ENCODE measurements around the gene PSMB8.

The PSMB8 gene

DNA sequence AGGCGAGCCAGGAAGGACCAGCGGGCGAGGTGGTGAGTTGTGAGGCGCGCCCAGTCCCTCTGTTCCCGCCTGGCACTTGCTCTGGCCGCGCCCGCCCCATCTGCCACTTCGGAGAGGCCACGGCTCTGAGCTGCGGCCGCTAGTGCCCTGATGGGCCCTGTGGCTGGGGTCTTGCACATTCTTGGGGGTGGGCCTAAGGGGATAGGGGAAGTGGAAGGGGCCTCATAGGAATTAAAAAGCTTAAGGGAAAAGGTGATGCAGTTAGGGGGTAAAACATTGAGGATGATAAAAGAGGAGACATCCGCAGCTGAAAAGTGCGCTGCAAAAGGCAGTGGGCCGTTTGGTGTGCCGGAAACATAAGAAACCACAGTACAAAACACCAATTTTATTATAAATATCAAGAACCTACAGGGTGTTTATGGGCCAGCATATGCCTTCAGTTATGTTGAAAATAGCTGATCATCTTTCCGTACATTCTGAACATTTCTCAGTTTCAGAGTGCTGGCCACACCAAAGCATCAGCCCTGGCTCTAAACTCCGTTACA, 1.1 kb upstream of the PSMB8 start:
- peak overlapping the region; percentile 69 to 92 for H3K4me3 ChIP-seq (replicated peaks in 1 of 2; ENCODE audit: low read depth in 2 of 2, low read length in 2 of 2)
- TF ChIP-seq, protein P1, sequence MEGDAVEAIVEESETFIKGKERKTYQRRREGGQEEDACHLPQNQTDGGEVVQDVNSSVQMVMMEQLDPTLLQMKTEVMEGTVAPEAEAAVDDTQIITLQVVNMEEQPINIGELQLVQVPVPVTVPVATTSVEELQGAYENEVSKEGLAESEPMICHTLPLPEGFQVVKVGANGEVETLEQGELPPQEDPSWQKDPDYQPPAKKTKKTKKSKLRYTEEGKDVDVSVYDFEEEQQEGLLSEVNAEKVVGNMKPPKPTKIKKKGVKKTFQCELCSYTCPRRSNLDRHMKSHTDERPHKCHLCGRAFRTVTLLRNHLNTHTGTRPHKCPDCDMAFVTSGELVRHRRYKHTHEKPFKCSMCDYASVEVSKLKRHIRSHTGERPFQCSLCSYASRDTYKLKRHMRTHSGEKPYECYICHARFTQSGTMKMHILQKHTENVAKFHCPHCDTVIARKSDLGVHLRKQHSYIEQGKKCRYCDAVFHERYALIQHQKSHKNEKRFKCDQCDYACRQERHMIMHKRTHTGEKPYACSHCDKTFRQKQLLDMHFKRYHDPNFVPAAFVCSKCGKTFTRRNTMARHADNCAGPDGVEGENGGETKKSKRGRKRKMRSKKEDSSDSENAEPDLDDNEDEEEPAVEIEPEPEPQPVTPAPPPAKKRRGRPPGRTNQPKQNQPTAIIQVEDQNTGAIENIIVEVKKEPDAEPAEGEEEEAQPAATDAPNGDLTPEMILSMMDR (IDR thresholded peaks at IDR 0.05; ENCODE audit: low read depth, low read length), result no peak
- no peak for DNase-seq (ENCODE audit: low read depth in 2 of 2)

DNA sequence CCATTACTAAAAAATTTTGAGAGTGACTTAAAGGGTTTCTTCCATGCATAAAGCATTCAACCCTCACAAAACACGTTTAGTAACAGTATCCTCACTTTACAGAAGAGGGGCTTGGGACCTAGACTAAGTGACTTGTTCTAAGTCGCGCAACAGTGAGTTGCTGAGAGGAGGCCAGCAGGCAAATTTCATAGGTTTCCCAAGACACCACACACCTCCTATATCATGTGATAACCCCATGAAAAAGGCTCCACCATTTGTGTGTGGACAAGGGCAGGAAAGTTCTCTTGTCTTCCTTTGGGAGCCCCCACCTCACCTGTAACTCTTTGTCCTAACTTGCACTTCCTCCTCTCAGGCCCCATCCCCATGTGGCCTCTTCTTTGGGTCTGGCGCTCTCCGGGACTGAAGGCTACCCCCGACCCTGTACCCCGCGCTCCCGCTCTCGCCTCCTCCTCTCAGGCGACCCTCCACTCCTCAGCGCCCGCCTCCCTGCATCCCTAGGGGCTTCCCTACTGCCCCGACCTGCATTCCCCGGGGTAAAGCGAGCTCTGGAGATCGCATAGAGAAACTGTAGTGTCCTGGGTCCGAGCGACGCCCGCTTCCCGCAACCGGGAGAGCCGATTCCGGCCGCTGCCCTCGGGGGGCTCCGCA, 392 bp downstream of the PSMB8 start:
- DNase-seq (ENCODE audit: low read depth in 2 of 2), result peak in 1 of 2 donors; percentile 15
- TF ChIP-seq, protein P1 (IDR thresholded peaks at IDR 0.05; ENCODE audit: low read depth, low read length), result no peak
- H3K4me3 ChIP-seq (replicated peaks in 1 of 2; ENCODE audit: low read depth in 2 of 2, low read length in 2 of 2), result peak overlapping the region; percentile 69 to 92

DNA sequence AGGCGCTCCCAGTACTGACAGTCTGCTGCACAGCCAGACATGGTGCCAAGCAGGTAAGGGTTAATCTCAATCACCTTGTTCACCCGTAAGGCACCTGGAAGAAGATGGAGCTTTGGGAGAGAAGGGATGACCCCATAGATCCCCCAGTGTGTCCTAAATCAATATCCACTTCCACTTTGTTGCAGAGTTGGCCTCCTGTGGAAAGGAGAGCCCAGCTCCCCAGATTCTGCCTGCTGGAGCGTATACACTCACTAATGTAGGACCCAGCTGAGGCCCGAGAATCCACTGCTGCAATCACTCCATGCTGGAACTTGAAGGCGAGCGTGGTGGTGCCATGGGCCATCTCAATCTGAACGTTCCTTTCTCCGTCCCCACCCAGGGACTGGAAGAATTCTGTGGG, 1.2 kb downstream of the PSMB8 start:
- DNase-seq (ENCODE audit: low read depth in 2 of 2), result no peak
- no peak overlapping the region for H3K4me3 ChIP-seq (replicated peaks in 1 of 2; ENCODE audit: low read depth in 2 of 2, low read length in 2 of 2)
- TF ChIP-seq, protein P1 (IDR thresholded peaks at IDR 0.05; ENCODE audit: low read depth, low read length), result no peak

DNA sequence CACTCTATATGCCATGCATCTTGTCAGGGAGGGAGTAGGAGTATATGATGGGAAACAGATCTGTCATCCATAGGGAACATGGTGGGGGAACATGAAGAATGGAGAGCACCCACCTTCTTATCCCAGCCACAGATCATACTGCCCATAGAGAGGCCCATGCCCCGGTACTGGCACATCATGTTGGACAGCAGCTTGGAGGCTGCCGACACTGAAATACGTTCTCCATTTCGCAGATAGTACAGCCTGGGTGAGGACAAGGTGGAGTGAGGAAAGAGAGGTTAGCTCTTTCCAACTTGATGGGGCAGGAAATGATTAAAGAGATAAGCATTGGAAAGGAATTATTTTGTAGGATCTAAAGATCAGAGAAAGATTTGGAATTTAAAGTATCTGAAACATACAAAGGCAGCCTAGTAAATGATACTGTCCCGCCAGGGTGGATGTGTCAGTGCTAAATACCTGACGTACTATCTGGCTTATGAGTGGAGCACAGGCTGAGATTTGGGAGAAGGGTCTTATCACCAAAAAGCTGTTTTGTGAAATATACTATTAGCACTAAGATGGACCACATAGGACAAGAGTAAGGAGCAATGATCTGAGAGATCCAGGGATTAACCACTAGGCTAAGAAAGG, 1.7 kb downstream of the PSMB8 start:
- TF ChIP-seq, protein P1 (IDR thresholded peaks at IDR 0.05; ENCODE audit: low read depth, low read length), result no peak
- H3K4me3 ChIP-seq (replicated peaks in 1 of 2; ENCODE audit: low read depth in 2 of 2, low read length in 2 of 2), result no peak overlapping the region

DNA sequence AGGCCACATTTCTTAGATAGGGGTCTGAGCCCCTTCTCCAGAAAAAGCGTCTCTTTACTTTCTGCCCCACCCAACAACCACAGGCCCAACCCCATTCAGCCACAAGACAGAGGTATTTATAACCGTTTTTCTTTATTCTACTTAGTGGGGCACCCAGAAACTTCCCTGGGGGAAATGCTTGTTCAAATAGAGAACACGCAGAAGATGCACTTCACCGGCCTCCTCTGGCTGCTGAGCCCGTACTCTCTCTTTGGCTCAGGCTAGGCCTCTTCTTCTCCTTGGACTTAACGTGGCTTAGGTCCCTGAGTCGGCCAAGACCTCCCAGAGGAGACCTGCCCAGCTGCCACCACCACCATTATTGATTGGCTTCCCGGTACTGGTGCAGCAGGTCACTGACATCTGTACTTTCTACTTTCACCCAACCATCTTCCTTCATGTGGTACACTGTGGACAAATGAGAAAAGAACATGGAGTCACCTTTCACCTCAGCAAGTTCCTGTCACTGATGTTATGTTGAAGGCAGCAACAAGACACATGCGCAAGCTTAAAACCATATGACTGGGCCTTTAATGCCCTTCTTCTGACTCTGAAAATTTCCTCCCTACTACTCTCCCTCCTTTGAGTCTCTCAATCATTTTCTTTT, 3.1 kb downstream of the PSMB8 start:
- no peak for DNase-seq (ENCODE audit: low read depth in 2 of 2)
- TF ChIP-seq, protein P1 (IDR thresholded peaks at IDR 0.05; ENCODE audit: low read depth, low read length), result no peak
- H3K4me3 ChIP-seq (replicated peaks in 1 of 2; ENCODE audit: low read depth in 2 of 2, low read length in 2 of 2), result no peak overlapping the region

More for the DNA sequence above, 1.7 kb downstream of the PSMB8 start:
- DNase-seq (ENCODE audit: low read depth in 2 of 2), result no peak

DNA sequence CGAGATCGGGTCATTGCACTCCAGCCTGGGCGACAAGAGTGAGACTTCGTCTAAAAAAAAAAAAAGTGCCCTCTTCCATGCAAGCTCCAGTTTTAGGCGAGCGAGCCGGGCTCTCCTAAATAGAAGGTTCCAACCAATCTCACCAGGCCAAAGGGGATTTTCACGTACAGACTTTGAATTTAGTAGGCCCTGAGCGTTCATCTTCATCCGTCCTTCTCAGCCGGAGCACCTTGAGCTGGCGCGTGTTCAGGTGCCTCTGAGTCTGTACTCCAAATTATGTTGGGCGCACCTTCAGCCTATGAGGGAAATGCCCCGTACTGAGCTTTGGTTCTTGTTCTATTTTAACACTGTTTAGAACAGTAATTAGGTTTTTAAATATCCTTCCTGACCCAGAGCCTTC, 4.5 kb downstream of the PSMB8 start:
- no peak overlapping the region for H3K4me3 ChIP-seq (replicated peaks in 1 of 2; ENCODE audit: low read depth in 2 of 2, low read length in 2 of 2)
- DNase-seq (ENCODE audit: low read depth in 2 of 2), result no peak
- TF ChIP-seq, protein P1 (IDR thresholded peaks at IDR 0.05; ENCODE audit: low read depth, low read length), result no peak
